NT2/D1 (cell line): ENCODE data around the gene RTEL1.

Source experiments
- DNase-seq: peaks from one replicate; pipeline ENCODE4 v3.0.0-alpha.2; 2011; ENCODE audit warnings: low read depth, low spot score
- H3K27me3 ChIP-seq: 2 replicates; pipeline ENCODE4 v1.6.0; 2011; ENCODE audit warnings: mild to moderate bottlenecking; ENCODE audit not compliant: insufficient read length, insufficient read depth
- H3K36me3 ChIP-seq: 2 replicates; pipeline ENCODE4 v1.6.1; 2011; ENCODE audit warnings: mild to moderate bottlenecking, low read length, mixed read lengths; ENCODE audit not compliant: insufficient read depth, insufficient read length
- H3K4me1 ChIP-seq: 2 replicates; pipeline ENCODE4 v1.5.1; 2011; ENCODE audit not compliant: insufficient read depth, insufficient read length
- H3K4me3 ChIP-seq: 2 replicates; pipeline ENCODE4 v1.5.1; 2011; ENCODE audit warnings: low read depth; ENCODE audit not compliant: insufficient read length
- H3K9ac ChIP-seq: 2 replicates; pipeline ENCODE4 v1.6.0; 2011; ENCODE audit warnings: low read depth; ENCODE audit not compliant: insufficient read length
- H3K9me3 ChIP-seq: 2 replicates; pipeline ENCODE4 v1.5.1; 2011; ENCODE audit warnings: mild to moderate bottlenecking, low read length; ENCODE audit not compliant: insufficient read depth
- SUZ12 ChIP-seq: IDR thresholded peaks from 2 replicates; pipeline ENCODE4 v1.6.1; 2011; ENCODE audit not compliant: insufficient read length, insufficient read depth; ENCODE audit errors: extremely low read depth
- YY1 ChIP-seq: IDR thresholded peaks from 2 replicates; pipeline ENCODE4 v1.6.1; 2011; ENCODE audit not compliant: insufficient read length, insufficient read depth
- ZNF274 ChIP-seq: IDR thresholded peaks from 2 replicates; pipeline ENCODE4 v1.6.1; 2011; ENCODE audit warnings: mild to moderate bottlenecking, low read depth, low read length

Gene RTEL1

DNA sequence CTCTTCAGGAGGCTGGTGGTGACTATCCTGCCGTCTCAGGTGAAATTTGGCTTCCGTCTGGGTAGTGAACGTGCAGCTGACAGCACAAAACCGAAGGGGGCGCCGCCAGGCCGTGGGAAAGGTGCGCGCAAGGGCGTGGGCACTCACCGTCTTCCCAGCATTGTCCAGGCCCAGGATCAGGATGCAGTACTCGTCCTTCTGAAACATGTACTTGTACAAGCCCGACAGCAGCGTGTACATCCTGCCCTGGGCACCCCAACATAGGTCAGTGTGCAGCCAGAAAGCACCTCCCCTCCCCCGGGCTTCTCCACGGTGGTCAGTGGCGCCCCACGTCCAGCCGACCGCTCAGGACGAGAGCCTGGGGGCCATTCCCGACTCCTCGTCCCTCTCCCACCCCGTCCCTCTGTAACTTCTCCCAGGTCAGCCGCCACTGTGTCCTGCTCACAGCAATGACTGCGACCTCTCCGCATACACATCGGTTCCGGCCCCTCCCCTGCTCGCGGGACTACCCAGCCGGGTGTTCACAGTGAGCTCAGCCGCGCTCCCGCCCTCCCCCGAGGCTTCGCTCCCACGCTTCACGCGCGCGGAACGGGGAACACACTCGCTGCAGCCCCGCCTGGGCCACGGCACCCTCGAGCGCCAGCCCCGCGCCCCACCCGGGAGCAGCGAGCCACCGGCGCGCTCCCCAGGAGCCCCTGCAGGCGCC lies 48.9 kb downstream of the RTEL1 start:
- TF ChIP-seq SUZ12, result no peak
- Histone ChIP-seq H3K4me1 (peaks cover 11% of the 10 kb centered on the region), H3K4me3 (peak overlapping the region; percentile 96), H3K27me3 (no peaks in the 10 kb centered on the region), H3K9me3 (no peaks in the 10 kb centered on the region), H3K36me3 (peaks cover 81% of the 10 kb centered on the region), H3K9ac (peak overlapping the region; percentile 96)
- no peak for DNase-seq

DNA sequence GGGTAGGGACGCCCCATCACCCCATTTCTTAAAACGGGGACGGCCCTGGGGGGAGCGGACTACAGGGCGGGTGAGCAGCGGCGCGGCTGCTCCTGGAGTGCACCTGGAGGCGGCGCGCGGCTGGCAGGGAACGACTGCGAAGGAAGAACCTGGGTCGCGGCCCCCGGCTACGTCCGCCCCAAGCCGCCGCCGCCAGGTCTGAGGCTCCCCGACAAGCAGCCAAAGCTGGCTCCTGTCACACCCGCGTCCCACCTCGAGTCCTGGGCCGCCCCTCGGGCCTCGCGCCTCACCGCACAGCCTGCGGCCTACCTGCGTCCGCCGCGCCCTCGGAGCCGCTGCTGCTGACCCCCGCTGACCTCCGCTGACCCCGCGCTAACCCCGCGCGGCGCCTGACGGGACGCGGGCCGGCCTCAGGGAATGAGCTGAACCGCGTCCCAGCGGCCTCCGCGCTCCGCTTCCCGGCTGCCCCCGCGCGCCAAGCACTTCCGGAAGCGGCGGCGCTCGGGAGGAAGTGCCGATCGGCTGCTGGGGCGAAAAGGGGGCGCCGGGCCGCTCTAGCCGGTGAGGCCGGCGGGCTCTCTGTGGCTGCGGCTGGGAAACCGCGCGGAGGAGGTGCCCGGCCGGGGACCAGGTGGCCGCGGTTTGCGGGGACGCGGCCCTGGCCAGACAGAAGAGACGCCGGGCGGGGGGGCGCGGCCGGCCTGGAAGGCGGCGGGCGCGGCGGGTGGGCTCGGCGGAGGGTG lies 49.6 kb downstream of the RTEL1 start, which contains the start of the genes ARFRP1 and ZGPAT:
ARFRP1 (minus strand) TSS at position 419 of the 743 bp plus-strand sequence. CDS start 885 bp downstream, outside the sequence.
ZGPAT (plus strand) TSS at position 482 of the 743 bp plus-strand sequence. CDS start 542 bp downstream, outside the sequence.
- peak within 1 kb of the TSS; percentile 96 for H3K4me3 ChIP-seq
- H3K36me3 ChIP-seq, result peaks cover 81% of the 10 kb centered on the region
- no peak for TF ChIP-seq ZNF274
- TF ChIP-seq YY1, result no peak
- no peak for TF ChIP-seq SUZ12
- peak within 1 kb of the TSS; percentile 96 for H3K9ac ChIP-seq
- H3K27me3 ChIP-seq, result no peaks in the 10 kb centered on the region
- peak; percentile 88 for DNase-seq
- H3K9me3 ChIP-seq, result no peaks in the 10 kb centered on the region
- H3K4me1 ChIP-seq, result peaks cover 10% of the 10 kb centered on the region

DNA sequence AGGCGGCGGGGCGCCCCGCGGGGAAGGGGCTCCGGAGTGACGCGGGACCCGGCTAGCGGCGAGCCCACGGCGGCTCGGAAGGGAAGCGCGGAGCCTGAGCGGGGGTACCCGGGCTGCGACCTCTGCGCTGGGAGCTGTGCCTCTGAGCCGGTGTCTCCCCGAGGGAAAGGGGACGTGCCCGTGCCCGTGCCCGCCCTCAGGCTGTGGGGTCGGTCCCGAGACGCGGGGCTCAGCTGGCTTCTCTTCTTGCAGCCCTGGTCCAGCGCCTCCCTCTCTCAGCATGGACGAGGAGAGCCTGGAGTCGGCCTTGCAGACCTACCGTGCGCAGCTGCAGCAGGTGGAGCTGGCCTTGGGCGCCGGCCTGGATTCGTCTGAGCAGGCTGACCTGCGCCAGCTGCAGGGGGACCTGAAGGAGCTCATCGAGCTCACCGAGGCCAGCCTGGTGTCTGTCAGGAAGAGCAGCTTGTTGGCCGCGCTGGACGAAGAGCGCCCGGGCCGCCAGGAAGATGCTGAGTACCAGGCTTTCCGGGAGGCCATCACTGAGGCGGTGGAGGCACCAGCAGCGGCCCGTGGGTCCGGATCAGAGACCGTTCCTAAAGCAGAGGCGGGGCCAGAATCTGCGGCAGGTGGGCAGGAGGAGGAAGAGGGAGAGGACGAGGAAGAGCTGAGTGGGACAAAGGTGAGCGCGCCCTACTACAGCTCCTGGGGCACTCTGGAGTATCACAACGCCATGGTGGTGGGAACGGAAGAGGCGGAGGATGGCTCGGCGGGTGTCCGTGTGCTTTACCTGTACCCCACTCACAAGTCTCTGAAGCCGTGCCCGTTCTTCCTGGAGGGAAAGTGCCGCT lies 50.4 kb downstream of the RTEL1 start:
- peaks cover 9% of the 10 kb centered on the region for H3K4me1 ChIP-seq
- H3K9me3 ChIP-seq, result no peaks in the 10 kb centered on the region
- no peaks in the 10 kb centered on the region for H3K27me3 ChIP-seq
- H3K36me3 ChIP-seq, result peaks cover 77% of the 10 kb centered on the region
- peak overlapping the region; percentile 96 for H3K9ac ChIP-seq
- H3K4me3 ChIP-seq, result peak overlapping the region; percentile 96
- no peak for TF ChIP-seq ZNF274
- no peak for TF ChIP-seq SUZ12
- no peak for TF ChIP-seq YY1
- no peak for DNase-seq

DNA sequence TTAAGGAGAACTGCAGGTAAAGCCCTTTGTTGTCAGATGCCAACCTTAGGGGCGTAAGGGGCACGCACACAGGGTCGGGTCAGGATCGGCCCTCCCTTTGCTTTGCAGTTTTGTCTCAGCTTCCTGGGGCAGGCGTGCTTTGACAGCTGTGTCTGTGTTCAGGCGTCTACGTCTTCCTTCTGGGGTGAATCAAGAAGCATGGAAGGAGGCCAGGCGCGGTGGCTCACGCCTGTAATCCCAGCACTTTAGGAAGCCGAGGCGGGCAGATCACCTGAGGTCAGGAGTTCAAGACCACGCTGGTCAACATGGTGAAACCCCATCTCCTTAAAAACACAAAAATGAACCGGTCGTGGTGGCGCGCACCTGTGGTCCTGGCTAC lies 51.0 kb downstream of the RTEL1 start:
- H3K9ac ChIP-seq, result peak overlapping the region; percentile 96
- H3K4me3 ChIP-seq, result peak overlapping the region; percentile 96
- no peaks in the 10 kb centered on the region for H3K27me3 ChIP-seq
- H3K9me3 ChIP-seq, result peaks cover 3% of the 10 kb centered on the region; the same call in 1 of the 2 replicates
- peaks cover 9% of the 10 kb centered on the region for H3K4me1 ChIP-seq
- TF ChIP-seq YY1, result no peak
- TF ChIP-seq SUZ12, result no peak
- TF ChIP-seq ZNF274, result no peak
- H3K36me3 ChIP-seq, result peaks cover 77% of the 10 kb centered on the region
- no peak for DNase-seq

DNA sequence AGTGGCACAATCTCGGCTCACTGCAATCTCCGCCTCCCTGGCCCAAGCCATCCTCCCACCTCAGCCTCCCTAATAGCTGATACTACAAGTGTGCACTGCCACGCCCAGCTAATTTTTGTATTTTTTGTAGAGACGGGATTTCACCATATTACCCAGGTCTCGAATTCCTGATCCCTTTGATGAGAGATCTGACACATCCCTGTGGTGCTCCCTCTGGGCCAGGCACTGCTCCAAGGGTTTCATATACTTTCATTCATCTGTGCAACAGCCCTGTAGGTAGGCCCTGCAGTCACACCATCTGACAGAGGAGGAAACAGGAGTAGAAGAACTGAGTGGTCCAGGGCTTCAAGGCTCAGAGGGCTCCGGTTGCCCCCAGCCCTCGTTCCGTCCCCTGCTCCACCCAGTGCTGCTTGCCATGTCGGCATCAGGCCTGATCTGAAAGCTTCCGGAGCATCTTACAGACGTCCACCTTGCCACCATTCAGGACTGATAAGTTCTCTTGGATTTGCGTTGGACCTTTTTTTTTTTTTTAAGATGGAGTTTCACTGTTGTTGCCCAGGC lies 53.1 kb downstream of the RTEL1 start:
- DNase-seq, result no peak
- H3K27me3 ChIP-seq, result no peaks in the 10 kb centered on the region
- no peak overlapping the region for H3K4me3 ChIP-seq
- peaks cover 7% of the 10 kb centered on the region for H3K4me1 ChIP-seq
- peaks cover 15% of the 10 kb centered on the region; the same call in 1 of the 2 replicates for H3K9me3 ChIP-seq
- peaks cover 72% of the 10 kb centered on the region for H3K36me3 ChIP-seq
- H3K9ac ChIP-seq, result no peak overlapping the region
- no peak for TF ChIP-seq ZNF274
- TF ChIP-seq SUZ12, result no peak
- no peak for TF ChIP-seq YY1

DNA sequence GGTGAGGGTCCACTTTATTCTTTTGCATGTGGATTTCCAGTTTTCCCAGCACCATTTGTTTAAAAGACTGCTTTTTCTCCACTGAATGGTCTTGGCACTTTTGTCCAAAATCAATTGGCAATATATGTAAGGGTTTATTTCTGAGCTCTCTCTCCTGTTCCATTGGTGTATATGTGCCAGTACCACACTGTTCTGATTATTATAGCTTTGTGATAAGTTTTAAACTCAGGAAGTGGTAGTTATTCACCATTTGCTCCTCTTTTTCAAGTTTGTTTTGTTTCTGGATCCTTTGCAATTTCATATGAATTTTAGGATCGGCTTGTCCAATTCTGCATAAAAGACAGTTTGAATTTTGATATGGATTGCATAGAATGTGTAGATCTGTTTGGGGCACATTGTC lies 54.1 kb downstream of the RTEL1 start:
- TF ChIP-seq YY1 (no peak), SUZ12 (no peak)
- DNase-seq, result no peak
- H3K9me3 ChIP-seq, result peaks cover 15% of the 10 kb centered on the region; the same call in 1 of the 2 replicates
- no peaks in the 10 kb centered on the region for H3K27me3 ChIP-seq
- no peak overlapping the region for H3K4me3 ChIP-seq
- peaks cover 3% of the 10 kb centered on the region for H3K4me1 ChIP-seq
- no peak overlapping the region for H3K9ac ChIP-seq
- H3K36me3 ChIP-seq, result peaks cover 69% of the 10 kb centered on the region

DNA sequence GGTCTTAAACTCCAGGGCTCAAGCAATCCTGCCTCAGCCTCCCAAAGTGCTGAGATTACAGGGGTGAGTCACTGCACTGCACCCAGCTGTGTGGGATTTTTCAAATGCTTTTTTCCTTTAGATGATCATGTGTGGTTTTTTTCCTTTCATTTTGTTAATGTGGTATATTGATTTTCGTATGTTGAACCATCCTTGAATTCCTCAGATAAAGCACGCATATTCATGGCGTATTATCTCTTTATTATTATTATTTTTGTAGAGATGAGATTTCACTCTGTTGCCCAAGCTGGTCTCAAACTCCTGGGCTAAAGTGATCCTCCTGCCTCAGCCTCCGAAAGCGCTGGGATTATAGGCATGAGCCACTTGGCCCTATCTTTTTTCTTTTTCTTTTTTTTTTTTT lies 56.7 kb downstream of the RTEL1 start:
- no peak overlapping the region for H3K4me3 ChIP-seq
- no peak overlapping the region for H3K9ac ChIP-seq
- no peak for TF ChIP-seq ZNF274
- peaks cover 67% of the 10 kb centered on the region for H3K36me3 ChIP-seq
- H3K9me3 ChIP-seq, result peaks cover 15% of the 10 kb centered on the region; the same call in 1 of the 2 replicates
- no peaks in the 10 kb centered on the region for H3K4me1 ChIP-seq
- no peaks in the 10 kb centered on the region for H3K27me3 ChIP-seq
- no peak for DNase-seq
